Testis (tissue), 2 donors: ENCODE results near the gene VMP1.

Experiments
- CTCF ChIP-seq, 3 experiments: fragments of 450-650 bp in 2 of 3; fragments of 200-600 bp in 1 of 3; sonication (generic) in 1 of 3; IDR thresholded peaks; one replicate each; pipeline ENCODE4 v1.5.1; 2016 to 2019; ENCODE audit warnings: antibody characterized with exemption in 3 of 3, mild to moderate bottlenecking in 2 of 3, moderate library complexity in 1 of 3
- POLR2A ChIP-seq: fragments of 450-650 bp; IDR thresholded peaks from one replicate; pipeline ENCODE4 v1.6.1; 2017; ENCODE audit warnings: antibody characterized with exemption, mild to moderate bottlenecking, moderate library complexity

GRCh38 chr17:59712862-59713261, 5.4 kb downstream of the VMP1 start:
- TF ChIP-seq CTCF (IDR thresholded peaks at IDR 0.05): no peak
- no peak for TF ChIP-seq POLR2A
